ENCODE results near the gene FADS3. TPM values are rescaled to one million over a fixed set of nuclear protein-coding genes. Genes with fewer than 3 reads are reported as not detected.
A peak's percentile ranks its signal among the peaks of the same experiment; 100 is the strongest.

FADS3 gene
- total and polyA plus RNA-seq, 7 experiments from 2014 or later, result 0.31 to 8.6 (median 2.1) TPM

- Mint-ChIP-seq H3K4me1 (peaks cover 0 to 8% (median 5%) of the 10 kb centered on the region in 7 donors), H3K9me3 (no peaks in the 10 kb centered on the region), H3K27me3 (peaks cover 0 to 8% (median 0%) of the 10 kb centered on the region in 5 donors), H3K4me3 (no peak overlapping the region), H3K36me3 (peaks cover 0 to 6% (median 0%) of the 10 kb centered on the region in 5 donors), H3K27ac (no peak overlapping the region)
- Histone ChIP-seq H3K27me3 (ENCODE audit: control insufficient read depth in 2 of 2, insufficient read depth in 2 of 2, low read length in 2 of 2) (no peaks in the 10 kb centered on the region), H3K4me3 (ENCODE audit: low read length) (no peak overlapping the region), H3K4me1 (ENCODE audit: control insufficient read depth in 2 of 2, insufficient read depth in 2 of 2, low read length in 2 of 2) (no peaks in the 10 kb centered on the region), H3K36me3 (ENCODE audit: control insufficient read depth in 2 of 3, insufficient read depth in 3 of 3, low read length in 3 of 3) (no peaks in the 10 kb centered on the region), H3K27ac (ENCODE audit: low read depth, low read length) (no peak overlapping the region), H3K9me3 (ENCODE audit: control insufficient read depth in 2 of 3, low read length in 3 of 3) (no peaks in the 10 kb centered on the region)
- no peak for ATAC-seq
- ChIA-PET POLR2A (no interaction called here), CTCF (interaction anchor here (0.8 to 1.0 kb wide), 4 partner anchors 11 to 238 kb away, joined by 3 to 4 read pairs (median 3); no protein-coding TSS in a partner anchor)
- no peak for DNase-seq
- intact Hi-C loops (cut with micrococcal nuclease), result no loop called here
Observed at GRCh38 chr11:61869708-61870451, 21.5 kb downstream of the FADS3 start.

- Histone ChIP-seq H3K4me1 (ENCODE audit: control insufficient read depth in 2 of 2, insufficient read depth in 2 of 2, low read length in 2 of 2) (no peaks in the 10 kb centered on the region), H3K27me3 (ENCODE audit: control insufficient read depth in 2 of 2, insufficient read depth in 2 of 2, low read length in 2 of 2) (no peaks in the 10 kb centered on the region), H3K9me3 (ENCODE audit: control insufficient read depth in 2 of 3, low read length in 3 of 3) (no peaks in the 10 kb centered on the region), H3K36me3 (ENCODE audit: control insufficient read depth in 2 of 3, insufficient read depth in 3 of 3, low read length in 3 of 3) (no peaks in the 10 kb centered on the region), H3K27ac (ENCODE audit: low read depth, low read length) (no peak overlapping the region), H3K4me3 (ENCODE audit: low read length) (no peak overlapping the region)
- Mint-ChIP-seq H3K4me3 (no peak overlapping the region), H3K9me3 (no peaks in the 10 kb centered on the region), H3K4me1 (peaks cover 0 to 8% (median 5%) of the 10 kb centered on the region in 7 donors), H3K27ac (no peak overlapping the region), H3K36me3 (peaks cover 0 to 8% (median 0%) of the 10 kb centered on the region in 5 donors), H3K27me3 (peaks cover 0 to 8% (median 0%) of the 10 kb centered on the region in 5 donors)
- ChIA-PET POLR2A (no interaction called here), CTCF (no interaction called here)
- ATAC-seq (no peak), DNase-seq (no peak)
- intact Hi-C loops (cut with micrococcal nuclease), result no loop called here
Observed at GRCh38 chr11:61869429-61869707, 22.0 kb downstream of the FADS3 start.

GRCh38 chr11:61868571-61869428, 22.5 kb downstream of the FADS3 start:
- peaks cover 0 to 8% (median 0%) of the 10 kb centered on the region in 5 donors for H3K36me3 Mint-ChIP-seq
- Histone ChIP-seq H3K27ac (ENCODE audit: low read depth, low read length) (no peak overlapping the region), H3K36me3 (ENCODE audit: control insufficient read depth in 2 of 3, insufficient read depth in 3 of 3, low read length in 3 of 3) (no peaks in the 10 kb centered on the region), H3K4me3 (ENCODE audit: low read length) (no peak overlapping the region), H3K9me3 (ENCODE audit: control insufficient read depth in 2 of 3, low read length in 3 of 3) (no peaks in the 10 kb centered on the region), H3K27me3 (ENCODE audit: control insufficient read depth in 2 of 2, insufficient read depth in 2 of 2, low read length in 2 of 2) (no peaks in the 10 kb centered on the region), H3K4me1 (ENCODE audit: control insufficient read depth in 2 of 2, insufficient read depth in 2 of 2, low read length in 2 of 2) (no peaks in the 10 kb centered on the region)
- no peak overlapping the region for H3K4me3 Mint-ChIP-seq
- intact Hi-C loops (cut with micrococcal nuclease), result no loop called here
- peaks cover 0 to 8% (median 0%) of the 10 kb centered on the region in 5 donors for H3K27me3 Mint-ChIP-seq
- H3K4me1 Mint-ChIP-seq, result peaks cover 0 to 8% (median 5%) of the 10 kb centered on the region in 7 donors
- no peak overlapping the region for H3K27ac Mint-ChIP-seq
- POLR2A ChIA-PET, result no interaction called here
- no peaks in the 10 kb centered on the region for H3K9me3 Mint-ChIP-seq
- no peak for ATAC-seq
- CTCF ChIA-PET, result no interaction called here
- DNase-seq, result no peak

- Mint-ChIP-seq H3K9me3 (no peaks in the 10 kb centered on the region), H3K4me3 (no peak overlapping the region), H3K27ac (no peak overlapping the region), H3K4me1 (peaks cover 0 to 8% (median 5%) of the 10 kb centered on the region in 7 donors), H3K27me3 (peaks cover 0 to 8% (median 0%) of the 10 kb centered on the region in 5 donors), H3K36me3 (peaks cover 0 to 12% (median 0%) of the 10 kb centered on the region in 5 donors)
- ATAC-seq, result no peak
- Histone ChIP-seq H3K27me3 (ENCODE audit: control insufficient read depth in 2 of 2, insufficient read depth in 2 of 2, low read length in 2 of 2) (no peaks in the 10 kb centered on the region), H3K27ac (ENCODE audit: low read depth, low read length) (no peak overlapping the region), H3K9me3 (ENCODE audit: control insufficient read depth in 2 of 3, low read length in 3 of 3) (no peaks in the 10 kb centered on the region), H3K4me3 (ENCODE audit: low read length) (no peak overlapping the region), H3K4me1 (ENCODE audit: control insufficient read depth in 2 of 2, insufficient read depth in 2 of 2, low read length in 2 of 2) (no peaks in the 10 kb centered on the region), H3K36me3 (ENCODE audit: control insufficient read depth in 2 of 3, insufficient read depth in 3 of 3, low read length in 3 of 3) (no peaks in the 10 kb centered on the region)
- DNase-seq, result no peak
- ChIA-PET POLR2A (no interaction called here), CTCF (no interaction called here)
- intact Hi-C loops (cut with micrococcal nuclease), result no loop called here
Observed at GRCh38 chr11:61866958-61867343, 24.4 kb downstream of the FADS3 start.

GRCh38 chr11:61866231-61866957, 25.0 kb downstream of the FADS3 start:
- Mint-ChIP-seq H3K27me3 (peaks cover 0 to 8% (median 0%) of the 10 kb centered on the region in 5 donors), H3K27ac (no peak overlapping the region), H3K36me3 (peaks cover 0 to 14% (median 0%) of the 10 kb centered on the region in 5 donors), H3K4me3 (no peak overlapping the region), H3K9me3 (no peaks in the 10 kb centered on the region), H3K4me1 (peaks cover 0 to 7% (median 5%) of the 10 kb centered on the region in 7 donors)
- H3K27ac ChIP-seq (ENCODE audit: low read depth, low read length), result no peak overlapping the region
- POLR2A ChIA-PET, result no interaction called here
- no peaks in the 10 kb centered on the region for H3K36me3 ChIP-seq (ENCODE audit: control insufficient read depth in 2 of 3, insufficient read depth in 3 of 3, low read length in 3 of 3)
- intact Hi-C loops (cut with micrococcal nuclease), result no loop called here
- H3K4me1 ChIP-seq (ENCODE audit: control insufficient read depth in 2 of 2, insufficient read depth in 2 of 2, low read length in 2 of 2), result no peaks in the 10 kb centered on the region
- no peaks in the 10 kb centered on the region for H3K27me3 ChIP-seq (ENCODE audit: control insufficient read depth in 2 of 2, insufficient read depth in 2 of 2, low read length in 2 of 2)
- CTCF ChIA-PET, result no interaction called here
- H3K4me3 ChIP-seq (ENCODE audit: low read length), result no peak overlapping the region
- ATAC-seq (no peak), DNase-seq (no peak)
- no peaks in the 10 kb centered on the region for H3K9me3 ChIP-seq (ENCODE audit: control insufficient read depth in 2 of 3, low read length in 3 of 3)

GRCh38 chr11:61864814-61865775, 26.2 kb downstream of the FADS3 start:
- H3K27me3 Mint-ChIP-seq, result peaks cover 0 to 5% (median 0%) of the 10 kb centered on the region in 5 donors
- ATAC-seq, result no peak
- peak overlapping the region in 2 of 9 donors; percentile 6 to 7 for H3K27ac Mint-ChIP-seq
- no peaks in the 10 kb centered on the region for H3K9me3 ChIP-seq (ENCODE audit: control insufficient read depth in 2 of 3, low read length in 3 of 3)
- H3K4me3 ChIP-seq (ENCODE audit: low read length), result no peak overlapping the region
- no peak for DNase-seq
- H3K36me3 Mint-ChIP-seq, result peaks cover 0 to 20% (median 0%) of the 10 kb centered on the region in 5 donors
- ChIA-PET CTCF (no interaction called here), POLR2A (no interaction called here)
- H3K4me1 Mint-ChIP-seq, result no peaks in the 10 kb centered on the region
- no peaks in the 10 kb centered on the region for H3K9me3 Mint-ChIP-seq
- no peak overlapping the region for H3K4me3 Mint-ChIP-seq
- H3K4me1 ChIP-seq (ENCODE audit: control insufficient read depth in 2 of 2, insufficient read depth in 2 of 2, low read length in 2 of 2), result no peaks in the 10 kb centered on the region
- intact Hi-C loops (cut with micrococcal nuclease), result no loop called here
- H3K27me3 ChIP-seq (ENCODE audit: control insufficient read depth in 2 of 2, insufficient read depth in 2 of 2, low read length in 2 of 2), result no peaks in the 10 kb centered on the region
- H3K36me3 ChIP-seq (ENCODE audit: control insufficient read depth in 2 of 3, insufficient read depth in 3 of 3, low read length in 3 of 3), result no peaks in the 10 kb centered on the region
- no peak overlapping the region for H3K27ac ChIP-seq (ENCODE audit: low read depth, low read length)

Measured in naive thymus-derived CD4-positive, alpha-beta T cell (primary cell).